Breast epithelium (tissue), 4 donors: ENCODE results near the gene STX18. TPM values are rescaled to one million over a fixed set of nuclear protein-coding genes. Genes with fewer than 3 reads are reported as not detected.

ENCODE experiments used
- DNase-seq, 2 donors: peaks; one replicate each; pipeline ENCODE4 v3.0.0-alpha.2; 2019; ENCODE audit warnings: low spot score in 2 of 2
- H3K27ac ChIP-seq, 2 donors: fragments of 200-600 bp; sonication (generic) in 1 of 2; one replicate each; pipeline ENCODE4 v1.5.1; 2016 to 2019; ENCODE audit warnings: mild to moderate bottlenecking in 1 of 2
- H3K27me3 ChIP-seq, 2 donors: fragments of 200-600 bp; sonication (generic) in 1 of 2; one replicate each; pipeline versions ENCODE4 v1.5.1 to v1.6.0; 2017 to 2019; ENCODE audit warnings: control low read depth in 1 of 2, mild to moderate bottlenecking in 1 of 2
- H3K36me3 ChIP-seq: fragments of 200-600 bp; one replicate; pipeline ENCODE4 v1.5.1; 2019
- H3K4me1 ChIP-seq, 2 donors: fragments of 200-600 bp; sonication (generic); one replicate each; pipeline ENCODE4 v1.5.1; 2016 to 2019; ENCODE audit warnings: control low read depth in 1 of 2
- H3K4me3 ChIP-seq, 3 donors: fragments of 200-600 bp; sonication (generic); 1 replicate in 2 of 3; 2 replicates in 1 of 3; pipeline ENCODE4 v1.5.1; 2016 to 2019; ENCODE audit warnings: mild to moderate bottlenecking in 3 of 3, moderate library complexity in 2 of 3
- H3K9me3 ChIP-seq, 2 donors: fragments of 200-600 bp; sonication (generic) in 1 of 2; one replicate each; pipeline ENCODE4 v1.5.1; 2016 to 2019; ENCODE audit warnings: control low read depth in 1 of 2
- CTCF ChIP-seq, 3 donors: fragments of 450-650 bp; IDR thresholded peaks; one replicate each; pipeline ENCODE4 v1.5.1; 2016 to 2017; ENCODE audit warnings: antibody characterized with exemption in 3 of 3, mild to moderate bottlenecking in 3 of 3, moderate library complexity in 3 of 3
- POLR2A ChIP-seq: fragments of 450-650 bp; IDR thresholded peaks from one replicate; pipeline ENCODE4 v1.6.1; 2016; ENCODE audit warnings: antibody characterized with exemption, mild to moderate bottlenecking, moderate library complexity
- POLR2AphosphoS5 ChIP-seq, 3 donors: sonication (generic); formaldehyde crosslinking; IDR thresholded peaks; one replicate each; pipeline ENCODE4 v1.6.1; 2017; ENCODE audit warnings: antibody characterized with exemption in 3 of 3
- intact Hi-C: fragments of 100-400 bp; cut with DNase I; formaldehyde crosslinking; loops from one replicate; pipeline ENCODE4 v1.15.1; 2023; ENCODE audit warnings: low total_unique reads
- total RNA-seq, 3 donors: library from RNA; depleted of rRNA; stranded (reverse); fragments of >200 nt; gene quantifications; one replicate each; pipeline ENCODE4 v1.1.0, GENCODE V29; 2016

Gene STX18
- total RNA-seq, 3 donors from 2014 or later: 32.2 to 36.3 (median 32.8) TPM

GRCh38 chr4:4479366-4479765 is 62.5 kb downstream of the STX18 start:
- no peak for DNase-seq
- no peak overlapping the region for H3K4me3 ChIP-seq
- no peaks in the 10 kb centered on the region for H3K27me3 ChIP-seq
- H3K27ac ChIP-seq: no peak overlapping the region
- peaks cover 0 to 12% of the 10 kb centered on the region in 2 donors for H3K4me1 ChIP-seq
- intact Hi-C loops: no loop called here
- no peaks in the 10 kb centered on the region for H3K36me3 ChIP-seq
- no peak for TF ChIP-seq POLR2AphosphoS5 (IDR thresholded peaks at IDR 0.05)
- no peak for TF ChIP-seq CTCF (IDR thresholded peaks at IDR 0.05)
- TF ChIP-seq POLR2A: no peak
- H3K9me3 ChIP-seq: no peaks in the 10 kb centered on the region

GRCh38 chr4:4477796-4478195 is 64.1 kb downstream of the STX18 start:
- TF ChIP-seq POLR2AphosphoS5 (IDR thresholded peaks at IDR 0.05) (no peak), POLR2A (no peak), CTCF (IDR thresholded peaks at IDR 0.05) (no peak)
- H3K9me3 ChIP-seq: no peaks in the 10 kb centered on the region
- DNase-seq: no peak
- H3K4me3 ChIP-seq: no peak overlapping the region
- H3K36me3 ChIP-seq: no peaks in the 10 kb centered on the region
- H3K27ac ChIP-seq: no peak overlapping the region
- no peaks in the 10 kb centered on the region for H3K27me3 ChIP-seq
- intact Hi-C loops: no loop called here
- H3K4me1 ChIP-seq: peaks cover 0 to 12% of the 10 kb centered on the region in 2 donors

- DNase-seq: no peak
- Histone ChIP-seq H3K4me1 (peaks cover 0 to 12% of the 10 kb centered on the region in 2 donors), H3K27ac (no peak overlapping the region), H3K4me3 (no peak overlapping the region), H3K9me3 (no peaks in the 10 kb centered on the region), H3K36me3 (no peaks in the 10 kb centered on the region), H3K27me3 (no peaks in the 10 kb centered on the region)
- no peak for TF ChIP-seq POLR2AphosphoS5 (IDR thresholded peaks at IDR 0.05)
- no peak for TF ChIP-seq CTCF (IDR thresholded peaks at IDR 0.05)
- TF ChIP-seq POLR2A: no peak
- intact Hi-C loops: no loop called here
Measured at GRCh38 chr4:4477391-4477790, 64.5 kb downstream of the STX18 start.

GRCh38 chr4:4474476-4474875 is 67.4 kb downstream of the STX18 start:
- Histone ChIP-seq H3K4me3 (no peak overlapping the region), H3K36me3 (no peaks in the 10 kb centered on the region), H3K9me3 (no peaks in the 10 kb centered on the region), H3K27me3 (no peaks in the 10 kb centered on the region), H3K4me1 (no peaks in the 10 kb centered on the region), H3K27ac (no peak overlapping the region)
- DNase-seq: no peak
- TF ChIP-seq POLR2A: no peak
- TF ChIP-seq CTCF (IDR thresholded peaks at IDR 0.05): no peak
- TF ChIP-seq POLR2AphosphoS5 (IDR thresholded peaks at IDR 0.05): no peak
- intact Hi-C loops: no loop called here

GRCh38 chr4:4472344-4472958 is 69.4 kb downstream of the STX18 start:
- intact Hi-C loops: no loop called here
- no peaks in the 10 kb centered on the region for H3K27me3 ChIP-seq
- DNase-seq: no peak
- TF ChIP-seq POLR2A (no peak), CTCF (IDR thresholded peaks at IDR 0.05) (no peak), POLR2AphosphoS5 (IDR thresholded peaks at IDR 0.05) (no peak)
- H3K4me3 ChIP-seq: no peak overlapping the region
- no peaks in the 10 kb centered on the region for H3K9me3 ChIP-seq
- no peaks in the 10 kb centered on the region for H3K4me1 ChIP-seq
- no peaks in the 10 kb centered on the region for H3K36me3 ChIP-seq
- H3K27ac ChIP-seq: no peak overlapping the region
